ENCODE results near the gene PROK2. TPM values are rescaled to one million over a fixed set of nuclear protein-coding genes. Genes with fewer than 3 reads are reported as not detected.

Gene PROK2
- total and polyA plus RNA-seq, 7 donors, result 0.42 to 3.9 (median 1.2) TPM; not detected in 4

- no peak overlapping the region for H3K4me3 ChIP-seq
- 91% methylated on average over 3 of the region's 3 CpGs for WGBS, 2 donors
- H3K27me3 ChIP-seq, result no peaks in the 10 kb centered on the region
- no peak for TF ChIP-seq EP300 (IDR thresholded peaks at IDR 0.05)
- TF ChIP-seq POLR2A (IDR thresholded peaks at IDR 0.05), result no peak
- no peak for TF ChIP-seq POLR2AphosphoS5 (IDR thresholded peaks at IDR 0.05)
- no peak for TF ChIP-seq CTCF (IDR thresholded peaks at IDR 0.05)
- intact Hi-C loops (cut with DNase I), result no loop called here
- H3K4me1 ChIP-seq, result no peaks in the 10 kb centered on the region
- no peaks in the 10 kb centered on the region for H3K36me3 ChIP-seq
- no peak overlapping the region for H3K27ac ChIP-seq
- DNase-seq, result no peak
- H3K9me3 ChIP-seq, result no peaks in the 10 kb centered on the region
Measured at GRCh38 chr3:71810056-71810455, 25.1 kb upstream of the PROK2 start.

GRCh38 chr3:71809321-71810026 lies 24.5 kb upstream of the PROK2 start:
- intact Hi-C loops (cut with DNase I), result no loop called here
- no peak for DNase-seq
- TF ChIP-seq EP300 (IDR thresholded peaks at IDR 0.05) (no peak), POLR2AphosphoS5 (IDR thresholded peaks at IDR 0.05) (no peak), POLR2A (IDR thresholded peaks at IDR 0.05) (no peak), CTCF (IDR thresholded peaks at IDR 0.05) (no peak)

GRCh38 chr3:71806736-71807135 lies 21.8 kb upstream of the PROK2 start:
- Histone ChIP-seq H3K27me3 (peaks cover 0 to 1% (median 0%) of the 10 kb centered on the region in 3 donors), H3K27ac (no peak overlapping the region), H3K4me1 (no peaks in the 10 kb centered on the region), H3K4me3 (no peak overlapping the region), H3K9me3 (no peaks in the 10 kb centered on the region), H3K36me3 (no peaks in the 10 kb centered on the region)
- no peak for DNase-seq
- intact Hi-C loops (cut with DNase I), result no loop called here
- 80 to 87% methylated on average over 3 of the region's 3 CpGs for WGBS, 2 donors
- TF ChIP-seq POLR2AphosphoS5 (IDR thresholded peaks at IDR 0.05) (no peak), CTCF (IDR thresholded peaks at IDR 0.05) (no peak), POLR2A (IDR thresholded peaks at IDR 0.05) (no peak), EP300 (IDR thresholded peaks at IDR 0.05) (no peak)

More at GRCh38 chr3:71809321-71810026, 24.5 kb upstream of the PROK2 start:
- Histone ChIP-seq H3K27me3 (no peaks in the 10 kb centered on the region), H3K27ac (no peak overlapping the region), H3K4me3 (no peak overlapping the region), H3K9me3 (no peaks in the 10 kb centered on the region), H3K4me1 (no peaks in the 10 kb centered on the region), H3K36me3 (no peaks in the 10 kb centered on the region)
- 89 to 91% methylated on average over 6 of the region's 6 CpGs for WGBS, 2 donors

DNA sequence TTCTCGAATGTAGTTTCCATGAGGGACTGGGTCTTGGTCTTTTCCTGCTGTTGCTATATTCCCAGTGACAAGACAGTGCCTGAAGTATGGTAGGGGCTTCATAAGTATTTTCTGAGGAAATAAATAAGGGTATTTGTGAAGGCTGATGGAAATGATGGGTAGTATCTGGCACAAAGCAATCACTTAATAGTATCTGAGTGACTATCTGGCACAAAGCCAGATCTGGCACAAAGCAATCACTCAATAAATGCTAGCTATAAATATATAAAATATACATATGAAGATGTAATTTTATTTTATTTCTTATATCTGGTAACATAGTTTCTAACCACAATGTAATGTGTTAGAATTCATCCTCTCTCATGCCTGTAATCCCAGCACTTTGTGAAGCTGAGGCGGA lies 20.7 kb upstream of the PROK2 start:
- H3K4me1 ChIP-seq, result no peaks in the 10 kb centered on the region
- DNase-seq, result no peak
- H3K4me3 ChIP-seq, result no peak overlapping the region
- no peaks in the 10 kb centered on the region for H3K36me3 ChIP-seq
- H3K27me3 ChIP-seq, result peaks cover 0 to 11% (median 0%) of the 10 kb centered on the region in 3 donors
- TF ChIP-seq EP300 (IDR thresholded peaks at IDR 0.05) (no peak), POLR2A (IDR thresholded peaks at IDR 0.05) (no peak), POLR2AphosphoS5 (IDR thresholded peaks at IDR 0.05) (no peak), CTCF (IDR thresholded peaks at IDR 0.05) (no peak)
- 87 to 88% methylated on average over 2 of the region's 2 CpGs for WGBS, 2 donors
- no peak overlapping the region for H3K27ac ChIP-seq
- intact Hi-C loops (cut with DNase I), result no loop called here
- no peaks in the 10 kb centered on the region for H3K9me3 ChIP-seq

GRCh38 chr3:71805199-71805598 lies 20.3 kb upstream of the PROK2 start:
- TF ChIP-seq POLR2A (IDR thresholded peaks at IDR 0.05), result no peak
- no peak for TF ChIP-seq POLR2AphosphoS5 (IDR thresholded peaks at IDR 0.05)
- no peak for TF ChIP-seq EP300 (IDR thresholded peaks at IDR 0.05)
- TF ChIP-seq CTCF (IDR thresholded peaks at IDR 0.05), result no peak
- 79 to 96% methylated on average over 3 of the region's 3 CpGs for WGBS, 2 donors
- intact Hi-C loops (cut with DNase I), result no loop called here
- Histone ChIP-seq H3K27ac (no peak overlapping the region), H3K4me3 (no peak overlapping the region), H3K9me3 (no peaks in the 10 kb centered on the region), H3K36me3 (no peaks in the 10 kb centered on the region), H3K4me1 (no peaks in the 10 kb centered on the region), H3K27me3 (peaks cover 0 to 13% (median 0%) of the 10 kb centered on the region in 3 donors)
- no peak for DNase-seq

Measured in sigmoid colon (tissue), 7 donors.